Heart right ventricle (tissue), 16 donors: Measurements from ENCODE around the gene GNRHR. TPM values are rescaled to one million over a fixed set of nuclear protein-coding genes. Genes with fewer than 3 reads are reported as not detected.

ENCODE experiments used
- ATAC-seq, 8 donors: fragments of 200-7000 bp; cut with Tn5 transposase; one replicate each; pipeline ENCODE4 v1.9.1; 2020; ENCODE audit warnings: mild to moderate bottlenecking in 8 of 8, moderate library complexity in 8 of 8, moderate number of reproducible peaks in 1 of 8
- DNase-seq, 2 donors: peaks; one replicate each; pipeline ENCODE4 v3.0.0-alpha.2; 2020
- H3K27ac ChIP-seq, 10 donors: fragments of 200-600 bp; sonication (generic) in 2 of 10; one replicate each; pipeline versions ENCODE4 v1.5.0 to v1.8.0; 2020 to 2022; ENCODE audit warnings: mild to moderate bottlenecking in 3 of 10
- H3K27me3 ChIP-seq, 7 donors: fragments of 200-600 bp; one replicate each; pipeline ENCODE4 v1.8.0; 2021 to 2022; ENCODE audit warnings: mild to moderate bottlenecking in 2 of 7
- H3K36me3 ChIP-seq, 9 donors: fragments of 200-600 bp; sonication (generic) in 1 of 9; one replicate each; pipeline versions ENCODE4 v1.5.0 to v1.8.0; 2020 to 2022; ENCODE audit warnings: mild to moderate bottlenecking in 2 of 9
- H3K4me1 ChIP-seq, 9 donors: fragments of 200-600 bp; sonication (generic) in 1 of 9; one replicate each; pipeline versions ENCODE4 v1.5.0 to v1.8.0; 2020 to 2022; ENCODE audit warnings: mild to moderate bottlenecking in 4 of 9
- H3K4me3 ChIP-seq, 10 donors: fragments of 200-600 bp; sonication (generic) in 2 of 10; one replicate each; pipeline versions ENCODE4 v1.5.0 to v1.8.0; 2020 to 2022; ENCODE audit warnings: mild to moderate bottlenecking in 7 of 10, moderate library complexity in 2 of 10
- H3K9me3 ChIP-seq, 11 donors: fragments of 200-600 bp in 10 of 11; sonication (generic) in 2 of 11; one replicate each; pipeline versions ENCODE4 v1.5.0 to v1.8.0; 2013 to 2022; ENCODE audit warnings: mild to moderate bottlenecking in 2 of 11, control low read depth in 1 of 11, moderate library complexity in 1 of 11
- WGBS, 2 donors: extraction: QIAGEN DNeasy Blood & Tissue Kit; methylation state at CpG; one replicate each; pipeline ENCODE4 v1.1.7; 2013; ENCODE audit warnings: inconsistent platforms in 1 of 2; 5-methylcytosine and 5-hydroxymethylcytosine counted together
- intact Hi-C, 10 donors: fragments of 100-400 bp; cut with DNase I; formaldehyde crosslinking; loops; one replicate each; pipeline versions ENCODE4 v1.11.1 to v1.14.2; 2022
- polyA plus RNA-seq, 2 donors: library from polyadenylated mRNA; stranded (reverse); fragments of 200-250 nt; gene quantifications; one replicate each; pipeline ENCODE4 v1.2.3, GENCODE V29; 2013
- total RNA-seq, 10 donors: library from RNA; stranded (reverse); fragmentation: NEBNext Ultra II Directional in 3 of 10; extraction: Animal tissue kit (Norgen Biotek cat#: 25700) in 3 of 10; gene quantifications; one replicate each; pipeline versions ENCODE4 v1.2.1 to v1.2.4, GENCODE V29; 2021 to 2023
- TF ChIP-seq, protein P1 (sequence below), 9 donors: fragments of 200-600 bp; sonication (generic) in 2 of 9; IDR thresholded peaks; one replicate each; pipeline versions ENCODE4 v1.5.0 to v1.8.0; 2021 to 2022; ENCODE audit warnings: antibody characterized with exemption in 9 of 9, mild to moderate bottlenecking in 5 of 9, moderate library complexity in 1 of 9
- donor health status: Arrhythmogenic right ventricular cardiomyopathy.
- donor health status: ischemic (EF 13 %, LVEDD 7.1; RV severe dilation, severe dysfunction).
- donor health status: healthy with polysubstance abuse.
- donor health status: DM: no; HTN: yes; CAD: no.
- donor health status: DM: no; HTN: no; CAD: no.
- donor health status: ischemic (EF 25% LVEDD 6.9; RV normal size, moderate dysfunction).
- donor health status: ischemic (EF 25% LVEDD 5.7; RV mildly dilated, moderate dysfunction).
- donor health status: healthy.
- donor health status: DM: yes; HTN: yes; CAD: no.
- donor health status: Ischemic cardiomyopathy.
- donor health status: ischemic (EF 35%, LVEDD 5.7; RV mildly dilated, moderate dysfunction).
- donor health status: nonischemic (EF 11% LVEDD 7.7; RV severe dilation, severe dysfunction).
- donor health status: DM: yes; HTN: yes; CAD: no.
- donor health status: PGD.
- donor health status: ischemic (EF 29% LVEDD 5.4; RV normal size, mild dysfunction).
- donor health status: nonischemic (EF 23%, LVEDD 6.1; RV moderate dilation, normal function).

GNRHR gene
- total and polyA plus RNA-seq, 12 donors, result not detected

- peak overlapping the region; percentile 52 to 93 (median 84) for H3K27ac ChIP-seq
- peaks cover 0 to 18% (median 0%) of the 10 kb centered on the region in 9 donors for H3K36me3 ChIP-seq
- intact Hi-C loops, result loop anchor here in 4 of 10 donors (2.0 to 5.0 kb wide), 2 partner anchors 153 to 157 kb away; partner anchors contain the start of gene CENPC (in 3 of the 4)
- peaks cover 0 to 24% (median 20%) of the 10 kb centered on the region in 9 donors for H3K4me1 ChIP-seq
- ATAC-seq, result peak in 5 of 8 donors; percentile 1 to 46 (median 13)
- WGBS, 2 donors, result 25 to 26% methylated on average over 11 of the region's 11 CpGs
- peak overlapping the region; percentile 63 to 94 (median 82) for H3K4me3 ChIP-seq
- no peak for DNase-seq
- no peaks in the 10 kb centered on the region for H3K27me3 ChIP-seq
- no peaks in the 10 kb centered on the region for H3K9me3 ChIP-seq
- TF ChIP-seq, protein P1, sequence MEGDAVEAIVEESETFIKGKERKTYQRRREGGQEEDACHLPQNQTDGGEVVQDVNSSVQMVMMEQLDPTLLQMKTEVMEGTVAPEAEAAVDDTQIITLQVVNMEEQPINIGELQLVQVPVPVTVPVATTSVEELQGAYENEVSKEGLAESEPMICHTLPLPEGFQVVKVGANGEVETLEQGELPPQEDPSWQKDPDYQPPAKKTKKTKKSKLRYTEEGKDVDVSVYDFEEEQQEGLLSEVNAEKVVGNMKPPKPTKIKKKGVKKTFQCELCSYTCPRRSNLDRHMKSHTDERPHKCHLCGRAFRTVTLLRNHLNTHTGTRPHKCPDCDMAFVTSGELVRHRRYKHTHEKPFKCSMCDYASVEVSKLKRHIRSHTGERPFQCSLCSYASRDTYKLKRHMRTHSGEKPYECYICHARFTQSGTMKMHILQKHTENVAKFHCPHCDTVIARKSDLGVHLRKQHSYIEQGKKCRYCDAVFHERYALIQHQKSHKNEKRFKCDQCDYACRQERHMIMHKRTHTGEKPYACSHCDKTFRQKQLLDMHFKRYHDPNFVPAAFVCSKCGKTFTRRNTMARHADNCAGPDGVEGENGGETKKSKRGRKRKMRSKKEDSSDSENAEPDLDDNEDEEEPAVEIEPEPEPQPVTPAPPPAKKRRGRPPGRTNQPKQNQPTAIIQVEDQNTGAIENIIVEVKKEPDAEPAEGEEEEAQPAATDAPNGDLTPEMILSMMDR (IDR thresholded peaks at IDR 0.05), result no peak
Measured at GRCh38 chr4:67700116-67700737, 54.0 kb downstream of the GNRHR start.

- WGBS, 2 donors, result 92 to 95% methylated on average over 18 of the region's 18 CpGs
- H3K27ac ChIP-seq, result peak overlapping the region in 2 of 10 donors; percentile 90 to 93
- peaks cover 0 to 24% (median 0%) of the 10 kb centered on the region in 9 donors for H3K36me3 ChIP-seq
- no peaks in the 10 kb centered on the region for H3K27me3 ChIP-seq
- intact Hi-C loops, result loop anchor here in 4 of 10 donors (2.0 to 5.0 kb wide), 2 partner anchors 152 to 157 kb away; partner anchors contain the start of gene CENPC (in 3 of the 4)
- H3K4me3 ChIP-seq, result peak overlapping the region in 4 of 10 donors; percentile 63 to 94 (median 82)
- no peak for ATAC-seq
- TF ChIP-seq, protein P1 (IDR thresholded peaks at IDR 0.05), result no peak
- H3K4me1 ChIP-seq, result peaks cover 0 to 24% (median 20%) of the 10 kb centered on the region in 9 donors
- no peaks in the 10 kb centered on the region for H3K9me3 ChIP-seq
- DNase-seq, result no peak
Measured at GRCh38 chr4:67699603-67700002, 54.6 kb downstream of the GNRHR start.

GRCh38 chr4:67697860-67698687, 56.1 kb downstream of the GNRHR start:
- Histone ChIP-seq H3K9me3 (no peaks in the 10 kb centered on the region), H3K36me3 (peaks cover 0 to 34% (median 0%) of the 10 kb centered on the region in 9 donors), H3K27me3 (no peaks in the 10 kb centered on the region), H3K27ac (no peak overlapping the region), H3K4me1 (peaks cover 0 to 24% (median 20%) of the 10 kb centered on the region in 9 donors), H3K4me3 (no peak overlapping the region)
- 74 to 88% methylated on average over 7 of the region's 7 CpGs for whole genome bisulfite sequencing, 2 donors
- intact Hi-C loops, result no loop called here
- TF ChIP-seq, protein P1 (IDR thresholded peaks at IDR 0.05), result no peak
- DNase-seq (no peak), ATAC-seq (no peak)

DNA sequence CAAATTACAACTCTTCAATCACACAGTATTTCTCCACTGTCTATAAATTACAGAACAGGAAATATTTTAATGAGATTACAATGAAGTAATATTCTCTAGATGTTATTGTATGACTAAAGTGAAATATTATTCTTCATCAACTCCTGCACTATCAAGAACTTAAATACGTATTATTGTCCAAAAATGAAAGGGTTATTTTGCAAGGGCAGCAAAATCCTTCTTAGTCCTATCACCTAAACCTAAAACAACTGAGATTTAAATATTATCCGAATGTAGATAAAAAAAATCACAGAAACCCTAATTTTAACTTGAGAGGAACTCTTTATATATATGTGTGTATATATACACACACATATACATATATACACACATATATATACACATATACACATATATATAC, 58.1 kb downstream of the GNRHR start:
- H3K36me3 ChIP-seq, result peaks cover 0 to 54% (median 10%) of the 10 kb centered on the region in 9 donors
- H3K4me3 ChIP-seq, result no peak overlapping the region
- WGBS, 2 donors, result 90 to 96% methylated on average over 2 of the region's 2 CpGs
- TF ChIP-seq, protein P1 (IDR thresholded peaks at IDR 0.05), result no peak
- H3K27me3 ChIP-seq, result no peaks in the 10 kb centered on the region
- intact Hi-C loops, result no loop called here
- peaks cover 0 to 8% (median 0%) of the 10 kb centered on the region in 11 donors for H3K9me3 ChIP-seq
- peaks cover 0 to 15% (median 12%) of the 10 kb centered on the region in 9 donors for H3K4me1 ChIP-seq
- no peak for ATAC-seq
- no peak for DNase-seq
- H3K27ac ChIP-seq, result no peak overlapping the region
